H9 (cell line): ENCODE measurements around the gene GABRB3. TPM values are rescaled to one million over a fixed set of nuclear protein-coding genes. Genes with fewer than 3 reads are reported as not detected.

Experiments
- DNase-seq: peaks from one replicate; pipeline ENCODE4 v3.0.0-alpha.2; 2017
- H2AFZ ChIP-seq: one replicate; pipeline ENCODE4 v1.6.1; 2013; ENCODE audit warnings: mild to moderate bottlenecking, low read length, control low read depth, moderate library complexity
- H2AK5ac ChIP-seq: 2 replicates; pipeline ENCODE4 v1.6.1; 2013; ENCODE audit warnings: low read length, control low read depth, mixed read lengths; ENCODE audit not compliant: insufficient read length
- H2BK120ac ChIP-seq: one replicate; pipeline ENCODE4 v1.6.1; 2013; ENCODE audit warnings: low read depth, mild to moderate bottlenecking, low read length, control low read depth, inconsistent platforms; ENCODE audit not compliant: poor library complexity, severe bottlenecking
- H2BK12ac ChIP-seq: 2 replicates; pipeline ENCODE4 v1.6.1; 2013; ENCODE audit warnings: low read length, control low read depth, mixed read lengths, low read depth; ENCODE audit not compliant: insufficient read length
- H2BK15ac ChIP-seq: 2 replicates; pipeline ENCODE4 v1.6.1; 2013; ENCODE audit warnings: low read depth, low read length, control low read depth
- H2BK20ac ChIP-seq: one replicate; pipeline ENCODE4 v1.6.1; 2013; ENCODE audit warnings: low read depth, mild to moderate bottlenecking, low read length, control low read depth, inconsistent platforms; ENCODE audit not compliant: poor library complexity, severe bottlenecking
- H2BK5ac ChIP-seq: 2 replicates; pipeline ENCODE4 v1.6.1; 2013; ENCODE audit warnings: low read length, control low read depth, mixed read lengths; ENCODE audit not compliant: insufficient read length
- H3K14ac ChIP-seq: 2 replicates; pipeline ENCODE4 v1.6.1; 2013; ENCODE audit warnings: low read length, control low read depth; ENCODE audit not compliant: insufficient read depth
- H3K18ac ChIP-seq: 2 replicates; pipeline ENCODE4 v1.6.1; 2013; ENCODE audit warnings: low read depth, mild to moderate bottlenecking, mixed read lengths, low read length, control low read depth; ENCODE audit not compliant: insufficient read length
- H3K23ac ChIP-seq: 2 replicates; pipeline ENCODE4 v1.6.1; 2013; ENCODE audit warnings: low read length, control low read depth, mixed read lengths, low read depth; ENCODE audit not compliant: insufficient read length
- H3K23me2 ChIP-seq: 2 replicates; pipeline ENCODE4 v1.6.1; 2013; ENCODE audit warnings: low read depth, mild to moderate bottlenecking, mixed read lengths, low read length, control low read depth; ENCODE audit not compliant: insufficient read length, poor library complexity, severe bottlenecking
- H3K27ac ChIP-seq: 2 replicates; pipeline ENCODE4 v1.5.1; 2013; ENCODE audit warnings: low read length, control low read depth, mixed read lengths, low read depth; ENCODE audit not compliant: insufficient read length
- H3K27me3 ChIP-seq: 2 replicates; pipeline ENCODE4 v1.6.1; 2013; ENCODE audit warnings: low read length, control low read depth, inconsistent platforms; ENCODE audit not compliant: insufficient read depth
- H3K4ac ChIP-seq: 2 replicates; pipeline ENCODE4 v1.6.1; 2013; ENCODE audit warnings: low read depth, mild to moderate bottlenecking, control low read depth, inconsistent platforms, low read length, moderate library complexity
- H3K4me1 ChIP-seq: 2 replicates; pipeline ENCODE4 v1.6.1; 2013; ENCODE audit warnings: low read length, control low read depth, inconsistent platforms; ENCODE audit not compliant: insufficient read depth
- H3K4me2 ChIP-seq: 2 replicates; pipeline ENCODE4 v1.6.1; 2013; ENCODE audit warnings: low read length, control low read depth, mixed read lengths; ENCODE audit not compliant: insufficient read length, insufficient read depth
- H3K56ac ChIP-seq: 2 replicates; pipeline ENCODE4 v1.6.1; 2013; ENCODE audit warnings: low read depth, mild to moderate bottlenecking, mixed read lengths, low read length, control low read depth; ENCODE audit not compliant: insufficient read length
- H3K79me1 ChIP-seq: 2 replicates; pipeline ENCODE4 v1.6.1; 2013; ENCODE audit warnings: low read depth, mild to moderate bottlenecking, moderate library complexity, low read length, control low read depth, inconsistent platforms; ENCODE audit not compliant: insufficient read depth, poor library complexity, severe bottlenecking
- H3K79me2 ChIP-seq: 2 replicates; pipeline ENCODE4 v1.6.1; 2013; ENCODE audit warnings: low read length, control low read depth, inconsistent platforms; ENCODE audit not compliant: insufficient read depth
- H3K9ac ChIP-seq: 2 replicates; pipeline ENCODE4 v1.6.1; 2013; ENCODE audit warnings: low read length, control low read depth, mixed read lengths; ENCODE audit not compliant: insufficient read length; ENCODE audit errors: extremely low read depth
- H3K9me3 ChIP-seq: one replicate; pipeline ENCODE4 v1.6.1; 2013; ENCODE audit warnings: low read depth, low read length, inconsistent platforms; ENCODE audit not compliant: control insufficient read depth
- H3T11ph ChIP-seq: one replicate; pipeline ENCODE4 v1.6.1; 2013; ENCODE audit warnings: mild to moderate bottlenecking, low read length, control low read depth, inconsistent platforms
- H4K20me1 ChIP-seq: one replicate; pipeline ENCODE4 v1.6.1; 2013; ENCODE audit not compliant: control insufficient read depth, insufficient read length, insufficient read depth
- H4K5ac ChIP-seq: 2 replicates; pipeline ENCODE4 v1.6.1; 2013; ENCODE audit warnings: low read depth, mild to moderate bottlenecking, mixed read lengths, low read length, control low read depth; ENCODE audit not compliant: insufficient read length
- H4K8ac ChIP-seq: replicated peaks from 2 replicates; pipeline ENCODE4 v1.6.1; 2013; ENCODE audit warnings: low read length, control low read depth, mixed read lengths, low read depth; ENCODE audit not compliant: insufficient read length
- H4K91ac ChIP-seq: 2 replicates; pipeline ENCODE4 v1.6.1; 2013; ENCODE audit warnings: low read depth, mild to moderate bottlenecking, moderate library complexity, mixed read lengths, low read length, control low read depth; ENCODE audit not compliant: insufficient read length
- H3K27ac Mint-ChIP-seq, 3 experiments: 2 replicates in 2 of 3; 3 replicates in 1 of 3; pipeline ENCODE4 v1.8.0; 2020 to 2021; ENCODE audit warnings: mixed read lengths in 3 of 3, mild to moderate bottlenecking in 1 of 3, moderate library complexity in 1 of 3
- H3K27me3 Mint-ChIP-seq: 2 replicates; pipeline ENCODE4 v1.8.0; 2021; ENCODE audit warnings: low read depth, mild to moderate bottlenecking, moderate library complexity, mixed read lengths
- H3K36me3 Mint-ChIP-seq, 3 experiments: 2 replicates in 2 of 3; 3 replicates in 1 of 3; pipeline ENCODE4 v1.8.0; 2020 to 2021; ENCODE audit warnings: low read depth in 3 of 3, mixed read lengths in 3 of 3; ENCODE audit not compliant: insufficient read depth in 1 of 3
- H3K4me1 Mint-ChIP-seq, 2 experiments: 2 replicates each; pipeline ENCODE4 v1.8.0; 2020; ENCODE audit warnings: mixed read lengths in 2 of 2
- H3K4me3 Mint-ChIP-seq, 2 experiments: 2 replicates in 1 of 2; 3 replicates in 1 of 2; pipeline ENCODE4 v1.8.0; 2020 to 2021; ENCODE audit warnings: mild to moderate bottlenecking in 2 of 2, mixed read lengths in 2 of 2, moderate library complexity in 1 of 2
- H3K9me3 Mint-ChIP-seq, 2 experiments: 2 replicates in 1 of 2; 3 replicates in 1 of 2; pipeline ENCODE4 v1.8.0; 2020; ENCODE audit warnings: mild to moderate bottlenecking in 2 of 2, mixed read lengths in 2 of 2, moderate library complexity in 1 of 2
- WGBS: extraction: QIAGEN DNeasy Blood & Tissue Kit; methylation state at CpG from one replicate; pipeline ENCODE4 v1.1.7; 2013; ENCODE audit warnings: missing lambda C conversion rate, low lambda C conversion rate, mixed read lengths; ENCODE audit not compliant: insufficient read length; ENCODE audit errors: extremely low coverage; 5-methylcytosine and 5-hydroxymethylcytosine counted together
- total RNA-seq: library from RNA; stranded (reverse); gene quantifications from 2 replicates; pipeline ENCODE4 v1.2.1, GENCODE V29; 2021
- TF ChIP-seq, protein P1 (sequence below): fragments of 200-600 bp; sonication (generic); conservative IDR thresholded peaks from 3 replicates; pipeline ENCODE4 v1.8.0; 2021; ENCODE audit warnings: antibody characterized with exemption, mild to moderate bottlenecking

GABRB3 gene
- total RNA-seq, 1 experiment from 2014 or later: 98.2 TPM

DNA sequence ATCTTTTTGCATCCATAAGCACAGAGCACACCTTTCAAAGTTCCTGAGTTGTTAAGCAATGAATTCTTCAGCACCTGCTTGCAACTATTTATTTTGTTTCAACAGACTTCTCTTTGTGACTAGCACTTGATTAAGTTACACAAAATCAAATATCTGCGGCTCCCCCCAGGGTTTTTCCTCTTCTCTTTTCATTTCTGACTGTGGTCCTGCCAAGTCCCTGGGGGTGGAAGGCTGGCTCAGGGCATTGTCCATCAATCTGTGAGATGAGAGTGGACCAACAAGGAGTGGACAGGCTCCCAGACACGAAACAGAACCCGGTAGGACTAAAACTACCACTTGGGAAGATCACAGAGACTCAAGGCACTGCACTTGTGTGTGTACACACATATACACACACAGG, 96.8 kb downstream of the GABRB3 start:
- WGBS: no CpG with 5 or more reads among the region's 3 CpGs
- Histone ChIP-seq H3K23me2 (no peaks in the 10 kb centered on the region), H4K20me1 (no peaks in the 10 kb centered on the region), H3T11ph (no peak overlapping the region), H2BK120ac (no peak overlapping the region), H3K18ac (no peak overlapping the region), H3K79me1 (peaks cover 3% of the 10 kb centered on the region), H2AFZ (no peak overlapping the region), H3K4me2 (no peak overlapping the region), H2BK20ac (no peak overlapping the region), H3K9me3 (no peaks in the 10 kb centered on the region), H3K4ac (no peak overlapping the region), H3K27me3 (no peaks in the 10 kb centered on the region), H2BK5ac (no peak overlapping the region), H3K79me2 (peaks cover 11% of the 10 kb centered on the region; the same call in 1 of the 2 replicates), H4K91ac (no peak overlapping the region), H3K14ac (no peak overlapping the region), H4K8ac (no peak overlapping the region), H2BK15ac (no peak overlapping the region), H3K4me1 (peaks cover 6% of the 10 kb centered on the region; the same call in 1 of the 2 replicates), H3K56ac (no peak overlapping the region), H2AK5ac (no peak overlapping the region), H2BK12ac (no peak overlapping the region), H3K9ac (no peak overlapping the region), H3K23ac (no peak overlapping the region), H3K27ac (no peak overlapping the region), H4K5ac (no peak overlapping the region)
- Mint-ChIP-seq H3K4me1 (peaks cover 40 to 44% of the 10 kb centered on the region in 2 experiments), H3K27me3 (no peaks in the 10 kb centered on the region; the same call in 1 of the 2 replicates), H3K36me3 (no peaks in the 10 kb centered on the region; a peak in 4 of 7 replicates), H3K4me3 (no peak overlapping the region; a peak in 1 of 5 replicates), H3K27ac (peak overlapping the region in 2 of 3 experiments; percentile 73 to 91; a peak in 4 of 7 replicates), H3K9me3 (no peaks in the 10 kb centered on the region; a peak in 1 of 5 replicates)
- no peak for DNase-seq
- TF ChIP-seq, protein P1, sequence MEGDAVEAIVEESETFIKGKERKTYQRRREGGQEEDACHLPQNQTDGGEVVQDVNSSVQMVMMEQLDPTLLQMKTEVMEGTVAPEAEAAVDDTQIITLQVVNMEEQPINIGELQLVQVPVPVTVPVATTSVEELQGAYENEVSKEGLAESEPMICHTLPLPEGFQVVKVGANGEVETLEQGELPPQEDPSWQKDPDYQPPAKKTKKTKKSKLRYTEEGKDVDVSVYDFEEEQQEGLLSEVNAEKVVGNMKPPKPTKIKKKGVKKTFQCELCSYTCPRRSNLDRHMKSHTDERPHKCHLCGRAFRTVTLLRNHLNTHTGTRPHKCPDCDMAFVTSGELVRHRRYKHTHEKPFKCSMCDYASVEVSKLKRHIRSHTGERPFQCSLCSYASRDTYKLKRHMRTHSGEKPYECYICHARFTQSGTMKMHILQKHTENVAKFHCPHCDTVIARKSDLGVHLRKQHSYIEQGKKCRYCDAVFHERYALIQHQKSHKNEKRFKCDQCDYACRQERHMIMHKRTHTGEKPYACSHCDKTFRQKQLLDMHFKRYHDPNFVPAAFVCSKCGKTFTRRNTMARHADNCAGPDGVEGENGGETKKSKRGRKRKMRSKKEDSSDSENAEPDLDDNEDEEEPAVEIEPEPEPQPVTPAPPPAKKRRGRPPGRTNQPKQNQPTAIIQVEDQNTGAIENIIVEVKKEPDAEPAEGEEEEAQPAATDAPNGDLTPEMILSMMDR: no peak
